Fibroblast of mammary gland (primary cell): ENCODE measurements around the gene PTK6.

ENCODE experiments used
- DNase-seq: peaks from one replicate; pipeline ENCODE4 v3.0.0-alpha.2; 2010; ENCODE audit warnings: low read depth
- H3K4me3 ChIP-seq: 2 replicates; pipeline ENCODE4 v1.5.1; 2011; ENCODE audit warnings: low read depth, mild to moderate bottlenecking, low read length, moderate library complexity; ENCODE audit not compliant: control insufficient read depth
- CTCF ChIP-seq: conservative IDR thresholded peaks from 2 replicates; pipeline ENCODE4 v1.5.1; 2011; ENCODE audit warnings: low read depth, low read length, inconsistent platforms; ENCODE audit not compliant: control insufficient read depth, insufficient read depth

The PTK6 gene

DNA sequence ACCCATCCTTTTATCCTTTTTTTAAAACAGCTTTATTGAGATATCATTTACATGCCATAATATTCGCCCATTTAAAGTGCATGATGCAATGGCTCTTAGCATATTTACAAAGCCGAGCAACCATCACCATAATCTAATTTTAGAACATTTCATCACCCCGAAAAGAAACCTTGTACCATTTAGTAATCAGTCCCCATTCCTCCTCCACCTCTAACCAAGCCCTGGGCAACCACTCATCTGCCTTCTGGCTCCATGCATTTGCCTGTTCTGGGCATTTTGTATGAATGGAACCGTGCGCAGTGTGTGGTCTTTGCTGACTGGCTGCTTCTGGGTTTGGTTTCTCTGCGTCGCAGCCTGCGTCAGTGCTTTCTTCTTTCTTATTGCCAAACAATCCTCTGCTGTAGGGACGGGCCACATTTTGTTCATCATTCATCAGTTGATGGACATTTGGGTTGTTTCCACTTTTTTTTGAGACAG is 28.1 kb downstream of the PTK6 start:
- DNase-seq, result no peak
- H3K4me3 ChIP-seq, result no peak overlapping the region
- no peak for TF ChIP-seq CTCF

DNA sequence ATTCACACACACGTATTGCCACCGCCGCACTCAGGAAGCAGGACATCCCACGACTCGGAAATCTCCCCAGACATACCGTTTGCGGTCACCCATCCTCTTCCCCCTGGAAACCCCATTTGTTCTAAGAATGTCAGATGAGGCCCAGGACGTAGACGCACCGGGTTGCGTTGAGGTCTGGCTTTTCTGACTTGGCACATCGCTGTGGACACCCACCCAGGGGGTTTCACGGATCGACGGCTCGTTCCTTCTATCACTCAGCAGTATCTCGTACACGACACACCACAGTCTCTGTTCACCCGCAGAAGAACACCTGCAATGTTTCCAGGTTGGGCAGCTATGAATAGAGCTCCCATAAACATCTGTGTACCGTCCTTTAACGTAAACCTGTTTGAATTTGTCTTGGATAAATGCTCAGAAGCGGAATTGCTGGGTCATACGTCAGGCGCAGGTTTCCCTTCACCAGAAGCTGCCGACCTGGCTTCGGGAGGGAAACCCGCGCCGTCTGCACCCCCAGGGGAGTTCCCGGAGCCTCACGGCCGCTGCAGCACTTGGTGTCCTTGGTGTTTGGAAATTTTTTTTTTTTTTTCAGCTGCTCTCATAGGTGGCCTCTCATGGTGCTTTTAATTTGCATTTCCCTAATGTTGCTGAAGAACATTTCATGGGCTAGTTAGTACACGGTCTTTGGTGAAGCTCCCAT is 29.0 kb downstream of the PTK6 start:
- no peak for DNase-seq
- H3K4me3 ChIP-seq, result no peak overlapping the region
- no peak for TF ChIP-seq CTCF

DNA sequence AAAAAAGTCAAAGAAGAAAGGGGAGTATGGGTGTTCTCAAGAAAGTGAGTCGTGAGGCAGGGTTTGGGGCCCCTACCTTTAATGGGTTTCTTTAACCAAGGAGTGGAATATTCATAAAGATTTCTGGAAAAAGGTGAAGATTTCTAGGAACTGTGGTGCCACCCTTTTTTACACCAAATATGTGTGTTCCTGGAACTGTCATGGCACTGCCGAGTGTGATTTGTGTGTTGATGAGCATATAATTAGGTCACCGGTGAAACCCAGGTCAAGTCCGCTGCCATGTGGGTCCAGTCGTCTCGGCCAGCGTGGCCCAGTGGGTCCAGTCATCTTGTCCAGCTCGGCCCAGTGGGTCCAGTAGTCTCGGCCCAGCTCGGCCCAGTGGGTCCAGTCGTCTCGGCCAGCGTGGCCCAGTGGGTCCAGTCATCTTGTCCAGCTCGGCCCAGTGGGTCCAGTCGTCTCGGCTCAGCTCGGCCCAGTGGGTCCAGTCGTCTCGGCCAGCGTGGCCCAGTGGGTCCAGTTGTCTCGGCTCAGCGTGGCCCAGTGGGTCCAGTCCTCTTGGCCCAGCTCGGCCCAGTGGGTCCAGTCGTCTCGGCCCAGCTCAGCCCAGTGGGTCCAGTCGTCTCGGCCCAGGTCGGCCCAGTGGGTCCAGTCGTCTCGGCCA is 30.0 kb downstream of the PTK6 start:
- no peak for TF ChIP-seq CTCF
- no peak for DNase-seq
- no peak overlapping the region for H3K4me3 ChIP-seq

DNA sequence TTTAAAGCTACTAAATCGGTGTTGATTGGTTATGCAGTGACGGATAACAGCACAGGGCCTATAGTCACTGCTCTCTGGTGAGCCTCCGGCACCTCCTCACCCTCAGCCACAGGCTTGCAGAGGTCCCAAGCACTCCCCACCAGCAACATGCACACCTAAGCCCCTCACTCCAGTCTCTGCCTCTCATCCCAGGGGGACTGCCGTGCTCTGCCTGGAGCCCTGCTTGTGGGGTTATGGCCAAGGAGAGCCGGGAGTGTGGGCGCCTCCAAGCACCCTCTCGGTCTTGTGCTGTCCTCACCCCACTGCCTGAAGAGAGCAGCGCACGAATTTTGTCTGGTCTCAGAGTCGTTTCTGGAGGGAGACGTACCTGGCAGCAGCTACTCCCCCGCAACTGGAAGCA is 31.5 kb downstream of the PTK6 start:
- DNase-seq, result no peak
- TF ChIP-seq CTCF, result no peak
- H3K4me3 ChIP-seq, result no peak overlapping the region

GRCh38 chr20:63505281-63505680 is 31.9 kb downstream of the PTK6 start:
- H3K4me3 ChIP-seq, result no peak overlapping the region
- DNase-seq, result no peak
- TF ChIP-seq CTCF, result no peak

DNA sequence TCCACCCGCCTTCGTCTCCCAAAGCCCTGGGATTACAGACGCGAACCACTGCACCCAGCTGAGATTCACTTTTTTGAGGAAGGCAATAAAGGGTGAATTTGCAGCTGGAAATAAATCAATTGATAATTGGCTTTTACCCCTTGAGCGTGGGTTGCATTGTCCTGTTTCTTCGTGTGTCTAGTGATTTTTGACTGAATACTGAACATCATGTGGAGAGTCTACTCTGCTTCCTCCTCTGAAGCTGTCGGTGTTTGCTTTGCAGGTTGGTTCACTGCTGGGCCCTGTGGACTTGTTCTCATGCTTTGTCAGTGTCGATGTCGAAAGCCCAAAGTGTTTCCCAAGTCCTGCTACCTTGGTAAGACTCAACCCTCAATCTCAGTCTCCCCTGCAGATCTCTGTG is 32.5 kb downstream of the PTK6 start:
- H3K4me3 ChIP-seq, result no peak overlapping the region
- no peak for TF ChIP-seq CTCF
- no peak for DNase-seq
